Stimulated activated naive CD8-positive, alpha-beta T cell treated with anti-CD3 and anti-CD28 coated beads, Interleukin-15, Interleukin-2, amounts not matched to agents 100 ng/mL and 50 ng/mL, for 24 hours (primary cell): Measurements from ENCODE around the gene VWA2.

Source experiments
- H3K27ac Mint-ChIP-seq: one replicate; pipeline ENCODE4 v1.8.0; 2021; ENCODE audit warnings: mild to moderate bottlenecking, mixed read lengths
- H3K27me3 Mint-ChIP-seq: one replicate; pipeline ENCODE4 v1.8.0; 2021; ENCODE audit warnings: mixed read lengths
- H3K36me3 Mint-ChIP-seq: one replicate; pipeline ENCODE4 v1.8.0; 2021; ENCODE audit warnings: low read depth, mixed read lengths
- H3K4me1 Mint-ChIP-seq: one replicate; pipeline ENCODE4 v1.8.0; 2021; ENCODE audit warnings: low read depth, mixed read lengths
- H3K4me3 Mint-ChIP-seq: one replicate; pipeline ENCODE4 v1.8.0; 2021; ENCODE audit warnings: mild to moderate bottlenecking, mixed read lengths
- H3K9me3 Mint-ChIP-seq: one replicate; pipeline ENCODE4 v1.8.0; 2021; ENCODE audit warnings: mixed read lengths

The VWA2 gene, protein sequence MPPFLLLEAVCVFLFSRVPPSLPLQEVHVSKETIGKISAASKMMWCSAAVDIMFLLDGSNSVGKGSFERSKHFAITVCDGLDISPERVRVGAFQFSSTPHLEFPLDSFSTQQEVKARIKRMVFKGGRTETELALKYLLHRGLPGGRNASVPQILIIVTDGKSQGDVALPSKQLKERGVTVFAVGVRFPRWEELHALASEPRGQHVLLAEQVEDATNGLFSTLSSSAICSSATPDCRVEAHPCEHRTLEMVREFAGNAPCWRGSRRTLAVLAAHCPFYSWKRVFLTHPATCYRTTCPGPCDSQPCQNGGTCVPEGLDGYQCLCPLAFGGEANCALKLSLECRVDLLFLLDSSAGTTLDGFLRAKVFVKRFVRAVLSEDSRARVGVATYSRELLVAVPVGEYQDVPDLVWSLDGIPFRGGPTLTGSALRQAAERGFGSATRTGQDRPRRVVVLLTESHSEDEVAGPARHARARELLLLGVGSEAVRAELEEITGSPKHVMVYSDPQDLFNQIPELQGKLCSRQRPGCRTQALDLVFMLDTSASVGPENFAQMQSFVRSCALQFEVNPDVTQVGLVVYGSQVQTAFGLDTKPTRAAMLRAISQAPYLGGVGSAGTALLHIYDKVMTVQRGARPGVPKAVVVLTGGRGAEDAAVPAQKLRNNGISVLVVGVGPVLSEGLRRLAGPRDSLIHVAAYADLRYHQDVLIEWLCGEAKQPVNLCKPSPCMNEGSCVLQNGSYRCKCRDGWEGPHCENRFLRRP

DNA sequence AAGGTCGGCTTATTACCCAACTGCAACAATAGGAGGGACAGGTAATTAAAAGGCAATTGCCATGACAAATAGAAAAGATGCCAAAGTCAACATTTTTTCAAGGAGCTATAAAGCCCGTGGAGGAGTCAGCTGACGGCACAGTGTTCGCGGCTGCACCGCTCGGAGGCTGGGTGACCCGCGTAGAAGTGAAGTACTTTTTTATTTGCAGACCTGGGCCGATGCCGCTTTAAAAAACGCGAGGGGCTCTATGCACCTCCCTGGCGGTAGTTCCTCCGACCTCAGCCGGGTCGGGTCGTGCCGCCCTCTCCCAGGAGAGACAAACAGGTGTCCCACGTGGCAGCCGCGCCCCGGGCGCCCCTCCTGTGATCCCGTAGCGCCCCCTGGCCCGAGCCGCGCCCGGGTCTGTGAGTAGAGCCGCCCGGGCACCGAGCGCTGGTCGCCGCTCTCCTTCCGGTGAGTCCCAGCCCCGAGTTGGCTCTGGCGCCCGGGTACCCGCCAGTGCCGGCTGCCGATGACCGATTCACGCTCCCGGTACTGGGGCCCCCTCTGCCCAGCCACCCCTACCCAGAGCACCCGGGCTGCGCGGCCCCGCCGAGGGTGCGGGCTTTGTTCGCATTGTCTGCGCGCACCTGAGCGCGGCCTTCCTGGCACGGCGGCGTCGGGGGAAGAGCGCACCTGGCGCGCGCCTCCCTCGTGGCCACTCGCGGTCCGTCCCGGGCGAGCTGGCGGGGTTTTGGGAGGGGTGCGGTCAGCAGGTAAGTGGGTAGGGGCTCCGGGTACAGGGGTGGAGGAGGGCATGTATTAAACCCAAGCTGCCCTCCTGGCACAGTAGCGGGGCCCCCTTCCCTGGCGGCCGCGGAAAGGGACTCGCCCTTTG lies at the start of gene VWA2:
Gene VWA2 (plus strand): TSS at position 138 of the 877 bp plus-strand sequence. CDS start 9,460 bp downstream, outside the sequence.
- Mint-ChIP-seq H3K4me3 (peak within 1 kb of the TSS; percentile 69), H3K4me1 (peaks cover 20% of the 10 kb centered on the region), H3K9me3 (no peaks in the 10 kb centered on the region), H3K27ac (no peak within 1 kb of the TSS), H3K36me3 (no peaks in the 10 kb centered on the region), H3K27me3 (peaks cover 61% of the 10 kb centered on the region)

DNA sequence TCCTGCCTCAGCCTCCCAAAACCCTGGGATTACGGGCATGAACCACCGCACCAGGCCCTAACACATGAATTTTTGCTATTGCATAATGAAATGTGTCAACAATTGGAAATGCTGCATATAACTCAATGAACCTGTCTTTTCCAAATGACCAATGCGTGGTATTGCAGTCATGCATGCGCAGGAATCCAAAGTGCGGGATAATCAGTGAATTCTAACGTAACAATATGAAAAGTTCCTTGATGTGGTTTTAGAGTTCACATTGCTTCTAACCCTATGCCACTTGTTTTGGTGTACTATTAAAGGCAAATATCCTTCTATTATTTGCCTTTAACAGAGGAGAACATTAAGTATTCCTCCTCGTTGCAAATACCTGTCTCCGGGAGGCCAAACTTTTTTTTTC lies 49.4 kb upstream of the VWA2 start:
- Mint-ChIP-seq H3K36me3 (no peaks in the 10 kb centered on the region), H3K9me3 (no peaks in the 10 kb centered on the region), H3K4me3 (no peak overlapping the region), H3K27ac (no peak overlapping the region), H3K27me3 (peaks cover 18% of the 10 kb centered on the region), H3K4me1 (no peaks in the 10 kb centered on the region)

DNA sequence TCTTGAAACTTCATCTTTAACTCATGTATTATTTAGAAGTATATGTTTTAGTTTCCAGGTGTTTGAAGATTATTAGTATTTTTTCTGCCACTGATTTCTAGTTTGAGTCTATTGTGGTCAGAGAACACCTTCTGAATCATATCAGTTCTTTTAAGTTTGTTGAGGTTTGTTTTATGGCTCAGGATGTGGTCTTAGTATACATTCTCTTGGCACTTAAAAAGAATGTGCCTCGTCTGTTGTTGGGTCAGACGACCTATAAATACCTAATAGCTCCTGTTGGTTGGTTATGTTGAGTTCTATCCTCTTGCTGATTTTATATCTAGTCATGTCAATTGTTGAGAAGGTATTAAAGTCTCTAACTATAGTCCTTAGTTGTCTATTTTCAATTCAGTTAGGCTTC lies 44.0 kb upstream of the VWA2 start:
- H3K9me3 Mint-ChIP-seq, result no peaks in the 10 kb centered on the region
- H3K4me1 Mint-ChIP-seq, result peaks cover 7% of the 10 kb centered on the region
- H3K27me3 Mint-ChIP-seq, result peaks cover 30% of the 10 kb centered on the region
- no peaks in the 10 kb centered on the region for H3K36me3 Mint-ChIP-seq
- H3K4me3 Mint-ChIP-seq, result no peak overlapping the region
- no peak overlapping the region for H3K27ac Mint-ChIP-seq

DNA sequence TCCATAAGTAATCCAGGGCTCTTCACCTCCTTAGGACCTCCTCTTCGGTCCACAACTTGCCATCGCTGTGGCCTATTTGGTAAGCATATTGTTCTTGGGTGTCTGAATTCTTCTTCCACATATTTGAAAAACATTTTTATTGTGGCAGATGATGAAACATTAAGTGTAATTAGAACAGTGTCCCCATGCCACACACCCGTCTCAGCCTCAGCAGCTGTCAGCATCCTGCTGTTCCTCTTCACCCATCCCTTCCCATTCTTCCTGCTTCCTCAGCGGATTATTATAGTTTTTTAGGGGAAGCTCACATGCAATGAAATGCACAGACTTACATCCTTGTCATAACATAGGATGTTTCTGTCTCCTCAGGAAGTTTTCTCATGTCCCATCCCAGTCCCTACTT lies 39.8 kb upstream of the VWA2 start:
- H3K36me3 Mint-ChIP-seq, result no peaks in the 10 kb centered on the region
- H3K4me1 Mint-ChIP-seq, result peaks cover 7% of the 10 kb centered on the region
- H3K27ac Mint-ChIP-seq, result no peak overlapping the region
- H3K4me3 Mint-ChIP-seq, result no peak overlapping the region
- peaks cover 37% of the 10 kb centered on the region for H3K27me3 Mint-ChIP-seq
- H3K9me3 Mint-ChIP-seq, result no peaks in the 10 kb centered on the region

DNA sequence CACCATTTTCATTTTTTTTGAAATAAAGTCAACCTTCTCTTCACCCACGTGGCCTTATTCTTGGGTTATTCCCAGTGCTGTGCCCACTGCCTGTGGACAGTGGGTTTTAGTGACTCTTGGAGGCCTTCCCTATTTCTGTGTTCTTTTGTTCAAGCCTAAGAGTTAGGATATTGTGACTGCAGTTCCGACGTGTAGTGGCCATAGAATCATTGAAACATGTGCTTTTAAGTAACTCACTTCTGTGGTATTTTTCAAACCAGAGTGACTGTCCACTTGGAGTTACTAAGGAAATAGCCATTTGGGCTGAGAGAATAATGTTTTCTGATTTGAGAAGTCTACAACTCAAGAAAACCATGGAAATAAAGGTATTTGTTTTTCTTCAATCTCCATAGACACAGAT lies 36.2 kb upstream of the VWA2 start:
- H3K4me1 Mint-ChIP-seq, result no peaks in the 10 kb centered on the region
- H3K36me3 Mint-ChIP-seq, result no peaks in the 10 kb centered on the region
- H3K27me3 Mint-ChIP-seq, result peaks cover 23% of the 10 kb centered on the region
- H3K27ac Mint-ChIP-seq, result no peak overlapping the region
- H3K9me3 Mint-ChIP-seq, result no peaks in the 10 kb centered on the region
- no peak overlapping the region for H3K4me3 Mint-ChIP-seq

DNA sequence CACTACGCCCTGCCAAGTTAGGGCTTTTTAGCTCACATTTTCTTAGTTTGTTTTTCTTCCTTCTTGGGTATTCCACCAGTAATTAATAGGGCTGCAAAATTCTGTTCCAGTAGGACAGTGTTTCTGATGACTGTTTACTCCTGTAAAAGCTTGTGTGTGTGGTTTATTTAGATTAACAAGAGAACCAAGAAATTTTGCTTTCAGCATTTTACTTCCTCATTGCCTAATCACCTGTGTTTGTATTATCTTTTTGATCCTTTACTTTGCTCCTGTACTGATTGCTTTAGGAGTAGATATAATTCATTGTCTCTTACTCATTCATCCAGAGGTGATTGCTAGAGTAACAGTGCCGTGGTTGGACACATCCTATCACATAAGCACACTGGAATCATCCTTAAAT lies 32.2 kb upstream of the VWA2 start:
- H3K27me3 Mint-ChIP-seq, result peaks cover 5% of the 10 kb centered on the region
- H3K4me3 Mint-ChIP-seq, result no peak overlapping the region
- H3K36me3 Mint-ChIP-seq, result no peaks in the 10 kb centered on the region
- no peaks in the 10 kb centered on the region for H3K4me1 Mint-ChIP-seq
- H3K27ac Mint-ChIP-seq, result no peak overlapping the region
- no peaks in the 10 kb centered on the region for H3K9me3 Mint-ChIP-seq

DNA sequence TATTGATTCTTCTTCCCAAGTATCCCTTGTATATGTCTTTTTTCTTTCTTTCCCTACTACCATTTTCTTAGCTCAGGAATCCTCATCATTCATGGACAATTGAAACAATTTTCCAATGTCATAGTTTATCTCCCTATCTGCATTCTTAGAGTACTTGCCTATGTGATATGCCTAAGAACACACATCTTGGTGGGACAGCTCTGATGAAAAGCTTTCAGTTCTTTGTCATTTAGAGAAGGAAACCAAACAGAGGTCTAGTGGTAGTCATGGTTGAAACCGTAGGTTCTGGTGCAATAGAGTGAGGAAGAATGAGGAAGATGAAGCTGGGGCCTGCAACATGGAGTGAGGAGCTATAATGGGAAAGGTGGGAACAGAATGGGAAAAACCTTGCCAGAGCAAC lies 31.7 kb upstream of the VWA2 start:
- Mint-ChIP-seq H3K4me1 (no peaks in the 10 kb centered on the region), H3K27ac (no peak overlapping the region), H3K36me3 (no peaks in the 10 kb centered on the region), H3K27me3 (peaks cover 3% of the 10 kb centered on the region), H3K4me3 (no peak overlapping the region), H3K9me3 (no peaks in the 10 kb centered on the region)

DNA sequence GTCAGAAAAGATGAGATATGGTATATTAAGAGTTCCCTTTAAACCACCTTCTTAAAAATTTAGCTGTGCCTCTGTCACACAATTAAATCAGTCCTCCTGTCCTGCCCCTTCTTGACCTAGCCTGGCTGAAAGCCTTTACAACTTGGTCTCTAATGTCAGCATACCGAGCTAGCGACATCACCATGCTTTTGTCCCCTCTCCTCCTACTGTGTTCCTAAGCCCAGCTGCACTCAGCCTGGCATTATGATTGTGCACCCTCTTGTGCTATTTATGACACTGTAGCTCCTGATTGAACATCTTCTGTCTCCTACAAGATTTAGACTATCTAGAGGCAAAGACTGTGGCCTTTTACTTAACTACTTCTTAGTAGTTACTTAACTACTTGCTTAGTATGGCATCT lies 30.7 kb upstream of the VWA2 start:
- Mint-ChIP-seq H3K27me3 (peaks cover 3% of the 10 kb centered on the region), H3K36me3 (no peaks in the 10 kb centered on the region), H3K4me1 (no peaks in the 10 kb centered on the region), H3K27ac (no peak overlapping the region), H3K4me3 (no peak overlapping the region), H3K9me3 (no peaks in the 10 kb centered on the region)

DNA sequence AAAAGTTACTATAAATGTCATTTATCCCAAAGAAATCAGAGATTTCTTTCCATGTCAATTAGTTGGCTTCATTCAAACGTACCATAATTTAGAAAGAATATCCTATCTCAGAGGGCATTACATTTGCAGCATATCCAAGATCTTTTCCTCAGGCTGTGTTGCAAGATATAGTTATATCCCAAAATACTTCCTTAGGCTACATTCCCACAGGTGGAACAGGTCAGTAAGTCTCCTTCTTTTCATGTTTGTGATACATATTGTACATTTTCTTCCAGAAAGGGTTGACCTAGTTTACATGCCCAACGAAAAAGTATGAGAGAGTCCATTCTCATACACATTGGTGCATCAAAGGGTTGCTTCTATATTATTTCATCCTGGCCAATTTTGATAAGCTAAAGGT lies 26.9 kb upstream of the VWA2 start:
- Mint-ChIP-seq H3K27ac (no peak overlapping the region), H3K36me3 (no peaks in the 10 kb centered on the region), H3K27me3 (peaks cover 3% of the 10 kb centered on the region), H3K9me3 (no peaks in the 10 kb centered on the region), H3K4me1 (no peaks in the 10 kb centered on the region), H3K4me3 (no peak overlapping the region)

DNA sequence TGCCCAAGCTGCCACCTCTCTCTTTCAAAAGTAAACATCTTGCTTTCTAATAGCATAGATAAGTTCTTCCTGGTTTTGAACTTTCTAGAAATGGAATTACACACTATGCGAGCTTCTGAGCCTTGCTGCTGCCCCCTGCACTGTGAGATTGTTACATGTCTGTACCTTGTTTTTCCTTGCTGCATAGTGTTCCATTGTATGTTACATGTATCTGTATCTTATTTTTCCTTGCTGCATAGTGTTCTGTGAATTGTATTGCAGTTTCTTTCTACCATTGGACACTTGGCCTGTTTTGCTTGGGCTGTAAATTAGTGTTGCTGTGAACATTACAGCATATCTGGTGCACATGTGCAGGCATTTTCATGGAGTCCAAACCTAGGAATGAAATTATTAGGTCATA lies 24.0 kb upstream of the VWA2 start:
- Mint-ChIP-seq H3K4me1 (no peaks in the 10 kb centered on the region), H3K27me3 (no peaks in the 10 kb centered on the region), H3K4me3 (no peak overlapping the region), H3K27ac (no peak overlapping the region), H3K36me3 (no peaks in the 10 kb centered on the region), H3K9me3 (no peaks in the 10 kb centered on the region)

DNA sequence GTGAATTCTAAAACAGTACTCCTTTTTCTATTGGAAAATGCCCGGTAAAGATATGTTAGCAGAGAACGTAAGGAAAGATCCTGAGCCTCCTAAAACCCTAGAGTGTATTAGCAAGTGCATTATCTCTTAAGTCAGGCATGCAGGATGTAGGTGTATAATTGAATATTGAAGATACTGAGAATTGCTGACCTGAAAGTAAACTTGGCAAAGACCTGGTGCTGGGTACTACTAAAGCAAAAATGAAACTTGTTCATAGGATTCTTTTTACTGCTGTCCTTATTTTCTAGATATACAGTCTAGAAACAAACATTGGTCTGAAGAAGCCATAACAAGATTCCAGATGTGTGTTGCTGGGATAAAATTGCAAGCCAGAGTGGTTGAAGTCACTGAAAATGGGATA lies 18.8 kb upstream of the VWA2 start:
- no peak overlapping the region for H3K27ac Mint-ChIP-seq
- no peaks in the 10 kb centered on the region for H3K9me3 Mint-ChIP-seq
- H3K4me1 Mint-ChIP-seq, result no peaks in the 10 kb centered on the region
- H3K36me3 Mint-ChIP-seq, result no peaks in the 10 kb centered on the region
- H3K4me3 Mint-ChIP-seq, result no peak overlapping the region
- H3K27me3 Mint-ChIP-seq, result peaks cover 15% of the 10 kb centered on the region

DNA sequence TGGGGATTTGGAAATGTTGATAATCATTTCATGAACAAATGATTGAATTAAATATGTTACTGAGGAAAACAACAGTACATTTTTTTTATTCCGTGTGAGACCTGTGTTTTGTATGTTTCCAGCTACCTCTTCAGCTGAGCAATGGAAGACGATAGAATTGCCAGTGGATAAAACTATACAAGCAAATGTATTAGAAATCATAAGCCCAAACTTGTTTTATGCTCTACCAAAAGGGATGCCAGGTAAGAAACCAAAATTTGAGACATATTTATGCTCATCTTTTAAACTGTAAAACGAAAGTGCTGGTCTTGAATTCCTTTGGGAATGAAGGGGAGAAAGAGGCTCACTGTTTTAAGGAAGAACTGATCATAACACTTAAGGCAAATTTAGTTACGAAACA lies 17.8 kb upstream of the VWA2 start:
- H3K4me1 Mint-ChIP-seq, result no peaks in the 10 kb centered on the region
- H3K36me3 Mint-ChIP-seq, result no peaks in the 10 kb centered on the region
- no peaks in the 10 kb centered on the region for H3K9me3 Mint-ChIP-seq
- H3K27me3 Mint-ChIP-seq, result peaks cover 18% of the 10 kb centered on the region
- no peak overlapping the region for H3K27ac Mint-ChIP-seq
- no peak overlapping the region for H3K4me3 Mint-ChIP-seq

DNA sequence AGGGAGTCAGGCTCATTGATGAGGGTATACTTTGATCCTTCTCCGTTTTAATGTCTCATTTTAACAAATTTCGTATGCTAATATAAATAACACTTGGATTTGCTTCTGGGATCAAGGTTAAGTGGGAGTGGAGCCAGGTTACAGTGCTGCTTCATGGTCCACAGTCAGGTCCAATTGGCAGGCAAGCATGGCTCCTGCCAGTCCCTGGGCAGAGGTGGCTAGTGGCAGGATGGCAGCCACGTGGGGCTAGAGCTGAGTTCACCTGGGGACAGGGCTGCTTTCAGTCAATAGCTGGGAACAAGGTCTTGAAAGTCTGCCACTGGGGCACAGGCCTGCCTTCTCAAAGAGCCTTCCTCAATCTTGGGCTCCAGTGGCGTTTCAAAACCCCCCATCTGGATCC lies 16.0 kb upstream of the VWA2 start:
- H3K27ac Mint-ChIP-seq, result no peak overlapping the region
- no peak overlapping the region for H3K4me3 Mint-ChIP-seq
- H3K9me3 Mint-ChIP-seq, result no peaks in the 10 kb centered on the region
- no peaks in the 10 kb centered on the region for H3K4me1 Mint-ChIP-seq
- H3K27me3 Mint-ChIP-seq, result peaks cover 23% of the 10 kb centered on the region
- no peaks in the 10 kb centered on the region for H3K36me3 Mint-ChIP-seq

DNA sequence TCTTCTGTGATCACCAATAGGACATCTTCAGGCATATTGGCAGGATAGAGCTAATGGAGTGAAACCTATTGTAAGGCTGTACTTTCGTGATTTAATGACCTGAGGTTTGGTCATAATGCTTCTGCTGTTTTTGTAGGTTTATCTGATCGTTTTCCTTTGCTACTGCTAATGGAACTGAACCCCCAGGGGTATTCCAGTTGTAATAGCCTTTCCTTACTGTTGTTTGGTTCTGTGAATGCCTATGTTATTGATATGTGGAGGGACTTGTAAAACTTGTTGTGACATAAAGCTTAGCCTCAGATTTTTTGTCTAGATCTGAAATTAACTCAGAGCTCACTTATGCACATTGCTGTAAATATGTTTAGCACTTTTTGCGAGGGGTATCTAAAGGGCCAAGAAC lies 10.9 kb upstream of the VWA2 start:
- H3K4me1 Mint-ChIP-seq, result no peaks in the 10 kb centered on the region
- no peaks in the 10 kb centered on the region for H3K36me3 Mint-ChIP-seq
- no peak overlapping the region for H3K4me3 Mint-ChIP-seq
- H3K27me3 Mint-ChIP-seq, result peaks cover 28% of the 10 kb centered on the region
- no peak overlapping the region for H3K27ac Mint-ChIP-seq
- no peaks in the 10 kb centered on the region for H3K9me3 Mint-ChIP-seq
